ENCODE results near the gene CARS2.

- TF ChIP-seq CTCF (IDR thresholded peaks at IDR 0.05) (no peak), POLR2A (IDR thresholded peaks at IDR 0.05) (no peak)
Observed at GRCh38 chr13:110690516-110690915, 15.4 kb downstream of the CARS2 start.

Measured in Peyer's patch (tissue), 4 donors.